ENCODE measurements around the gene TPP1.

The TPP1 gene

DNA sequence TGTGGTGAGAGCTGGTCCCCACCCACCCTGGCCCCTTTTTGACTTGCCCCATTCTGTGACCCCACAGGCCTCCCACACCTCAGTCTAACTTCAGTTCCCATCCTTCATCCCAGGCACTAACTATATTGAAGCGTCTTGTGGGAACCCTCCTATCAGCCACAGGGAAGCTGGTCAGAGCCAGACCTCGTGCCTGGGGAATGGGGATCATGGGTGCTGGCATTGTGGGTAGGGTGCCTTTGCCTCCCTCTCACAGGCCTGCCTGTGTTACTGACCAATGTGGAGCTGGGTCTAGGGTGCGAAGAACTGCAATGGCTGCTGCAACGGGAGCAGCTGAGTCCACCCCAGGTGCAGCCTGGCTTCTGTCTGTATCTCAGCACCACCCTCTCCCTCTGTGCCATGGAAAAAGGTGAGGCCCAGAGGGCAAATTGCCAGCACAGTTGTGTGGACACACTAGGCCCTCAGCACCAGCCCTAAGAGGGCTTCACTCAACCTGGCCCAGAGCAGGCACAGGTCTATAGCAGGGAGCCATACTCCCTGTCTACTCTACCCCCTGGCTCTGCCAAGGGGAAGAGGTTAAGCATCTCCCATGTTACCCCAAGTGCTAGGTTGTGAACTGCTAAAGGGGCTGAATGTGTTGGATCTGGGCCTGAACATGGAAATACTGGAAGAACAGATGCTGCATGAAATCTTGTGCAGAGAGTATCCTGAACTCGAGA is 53.1 kb downstream of the TPP1 start:
- no peak overlapping the region for H3K27ac ChIP-seq
- no peak overlapping the region for H3K4me2 ChIP-seq
- no peaks in the 10 kb centered on the region for H3K79me2 ChIP-seq (ENCODE audit: insufficient read depth, low read depth)
- no peak overlapping the region for H3K9ac ChIP-seq
- no peaks in the 10 kb centered on the region for H4K20me1 ChIP-seq (ENCODE audit: insufficient read depth)
- H3K4me3 ChIP-seq (IDR thresholded peaks at IDR 0.05; ENCODE audit: insufficient read depth, low read depth, low read length), result no peak overlapping the region
- H3K36me3 ChIP-seq (ENCODE audit: insufficient read depth), result no peaks in the 10 kb centered on the region
- TF ChIP-seq CTCF (conservative IDR thresholded peaks at IDR 0.05; ENCODE audit: low read depth, low read length), result no peak
- no peaks in the 10 kb centered on the region for H3K27me3 ChIP-seq (ENCODE audit: insufficient read depth, low read depth)
- H3K4me1 ChIP-seq (ENCODE audit: low read depth, poor library complexity, severe bottlenecking), result peaks cover 6% of the 10 kb centered on the region
- no peak overlapping the region for H2AFZ ChIP-seq (ENCODE audit: low read depth)

GRCh38 chr11:6565325-6565724 is 53.9 kb downstream of the TPP1 start:
- no peak for TF ChIP-seq CTCF (conservative IDR thresholded peaks at IDR 0.05; ENCODE audit: low read depth, low read length)

DNA sequence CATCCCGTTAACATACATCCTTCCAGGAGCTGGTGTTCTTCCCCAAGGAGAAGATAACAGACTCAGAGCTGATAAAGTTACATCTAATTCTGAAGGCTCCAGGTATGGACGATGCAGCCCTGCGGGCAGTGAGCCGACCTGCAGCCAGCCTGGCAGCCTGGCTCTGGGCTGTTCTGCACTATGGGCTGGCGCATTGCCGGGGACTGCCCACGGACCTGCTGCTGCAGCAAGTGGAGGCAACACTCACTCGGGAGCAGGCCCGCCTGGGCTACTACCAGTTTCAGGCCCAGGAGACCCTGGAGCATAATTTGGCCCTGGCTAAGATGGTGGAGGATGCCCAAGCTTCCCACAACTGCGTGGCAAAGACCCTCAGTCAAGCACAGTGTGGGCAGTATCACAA is 55.6 kb downstream of the TPP1 start:
- Histone ChIP-seq H4K20me1 (ENCODE audit: insufficient read depth) (no peaks in the 10 kb centered on the region), H3K27me3 (ENCODE audit: insufficient read depth, low read depth) (no peaks in the 10 kb centered on the region), H2AFZ (ENCODE audit: low read depth) (no peak overlapping the region), H3K4me3 (IDR thresholded peaks at IDR 0.05; ENCODE audit: insufficient read depth, low read depth, low read length) (no peak overlapping the region), H3K4me1 (ENCODE audit: low read depth, poor library complexity, severe bottlenecking) (peaks cover 4% of the 10 kb centered on the region), H3K4me2 (no peak overlapping the region), H3K79me2 (ENCODE audit: insufficient read depth, low read depth) (no peaks in the 10 kb centered on the region), H3K9ac (no peak overlapping the region), H3K36me3 (ENCODE audit: insufficient read depth) (no peaks in the 10 kb centered on the region), H3K27ac (no peak overlapping the region)
- no peak for TF ChIP-seq CTCF (conservative IDR thresholded peaks at IDR 0.05; ENCODE audit: low read depth, low read length)

More at GRCh38 chr11:6565325-6565724, 53.9 kb downstream of the TPP1 start:
- peaks cover 6% of the 10 kb centered on the region for H3K4me1 ChIP-seq (ENCODE audit: low read depth, poor library complexity, severe bottlenecking)
- H3K4me2 ChIP-seq, result no peak overlapping the region
- H3K27me3 ChIP-seq (ENCODE audit: insufficient read depth, low read depth), result no peaks in the 10 kb centered on the region
- no peak overlapping the region for H2AFZ ChIP-seq (ENCODE audit: low read depth)
- no peaks in the 10 kb centered on the region for H4K20me1 ChIP-seq (ENCODE audit: insufficient read depth)
- no peak overlapping the region for H3K27ac ChIP-seq
- no peaks in the 10 kb centered on the region for H3K36me3 ChIP-seq (ENCODE audit: insufficient read depth)
- no peak overlapping the region for H3K9ac ChIP-seq
- no peaks in the 10 kb centered on the region for H3K79me2 ChIP-seq (ENCODE audit: insufficient read depth, low read depth)
- H3K4me3 ChIP-seq (IDR thresholded peaks at IDR 0.05; ENCODE audit: insufficient read depth, low read depth, low read length), result no peak overlapping the region

DNA sequence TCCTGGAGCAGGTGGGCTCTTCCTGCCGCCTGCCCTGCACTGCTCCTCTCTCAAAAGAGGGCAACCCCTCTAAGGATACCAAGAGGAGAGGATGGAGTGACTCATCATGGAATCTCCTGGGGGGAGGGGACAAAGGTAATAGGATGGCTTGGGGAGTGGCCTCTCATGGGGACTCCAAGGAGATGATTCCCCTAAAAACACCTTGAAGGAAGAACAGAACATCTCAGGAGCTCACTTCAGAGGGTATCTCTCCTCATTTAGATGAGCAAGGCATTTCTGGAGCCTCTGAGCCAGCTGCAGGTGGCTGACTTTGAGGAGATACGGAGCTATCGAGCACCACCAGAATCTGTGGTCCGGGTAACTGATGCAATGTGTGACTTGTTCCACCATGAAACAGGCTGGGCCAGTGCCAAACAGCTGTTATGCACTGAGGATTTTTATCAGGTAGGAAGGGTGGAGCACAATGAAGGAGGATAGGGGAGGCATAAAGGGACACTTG is 56.1 kb downstream of the TPP1 start:
- H2AFZ ChIP-seq (ENCODE audit: low read depth), result no peak overlapping the region
- no peak overlapping the region for H3K4me3 ChIP-seq (IDR thresholded peaks at IDR 0.05; ENCODE audit: insufficient read depth, low read depth, low read length)
- H3K9ac ChIP-seq, result no peak overlapping the region
- H3K36me3 ChIP-seq (ENCODE audit: insufficient read depth), result no peaks in the 10 kb centered on the region
- H3K79me2 ChIP-seq (ENCODE audit: insufficient read depth, low read depth), result no peaks in the 10 kb centered on the region
- H3K27me3 ChIP-seq (ENCODE audit: insufficient read depth, low read depth), result no peaks in the 10 kb centered on the region
- H3K4me2 ChIP-seq, result no peak overlapping the region
- no peaks in the 10 kb centered on the region for H4K20me1 ChIP-seq (ENCODE audit: insufficient read depth)
- no peak for TF ChIP-seq CTCF (conservative IDR thresholded peaks at IDR 0.05; ENCODE audit: low read depth, low read length)
- no peaks in the 10 kb centered on the region for H3K4me1 ChIP-seq (ENCODE audit: low read depth, poor library complexity, severe bottlenecking)
- H3K27ac ChIP-seq, result no peak overlapping the region
